ENCODE results near the gene SPDYE2. TPM values are rescaled to one million over a fixed set of nuclear protein-coding genes. Genes with fewer than 3 reads are reported as not detected.
A peak's percentile ranks its signal among the peaks of the same experiment; 100 is the strongest.
"Not testable (repeated sequence)": the region's sequence is repeated elsewhere in the genome, so short reads cannot be mapped to it uniquely, and the experiment has no call there.

Gene SPDYE2
- total and polyA plus RNA-seq, 2 donors (not counting 3 experiments of a cell fraction or from before 2014, with no cell fraction given): not detected

DNA sequence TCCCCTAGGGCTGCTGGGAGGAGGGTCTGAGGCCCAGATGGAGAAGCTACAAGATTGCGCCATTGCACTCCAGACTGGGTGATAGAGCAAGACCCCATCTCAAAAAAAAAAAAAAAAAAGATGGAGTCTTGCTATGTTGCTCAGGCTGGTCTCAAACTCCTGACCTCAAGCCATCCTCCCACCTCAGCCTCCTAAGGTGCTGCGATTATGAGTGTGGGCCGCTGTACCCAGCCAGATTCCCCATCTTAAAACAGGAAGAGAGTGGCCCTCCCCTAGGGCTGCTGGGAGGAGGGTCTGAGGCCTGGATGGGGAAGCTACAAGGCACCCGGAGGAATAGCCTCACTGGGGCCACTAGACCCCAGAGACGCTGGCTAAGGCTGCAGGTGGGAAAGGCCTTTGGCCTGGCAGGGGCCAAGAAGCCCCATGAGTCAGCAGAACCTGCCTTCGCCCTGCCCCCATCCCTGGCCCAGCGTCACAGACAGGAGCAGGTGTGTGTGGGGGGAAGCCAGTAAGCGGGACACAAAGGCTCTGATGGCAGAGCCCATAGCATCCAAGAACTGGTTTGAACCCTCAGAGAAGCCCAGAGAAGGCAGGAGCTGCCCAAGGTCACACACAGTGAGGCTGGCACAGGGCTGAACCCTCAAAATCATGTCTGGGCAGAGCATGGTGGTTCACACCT, 43.5 kb upstream of the SPDYE2 start:
- H2AFZ ChIP-seq (ENCODE audit: low read depth, low read length); H3K9me1 ChIP-seq (replicated peaks; ENCODE audit: control insufficient read depth, extremely low read depth, insufficient read depth, low read length); BruUV-seq (replicated peaks); intact Hi-C loops (cut with micrococcal nuclease); H4K20me1 ChIP-seq (replicated peaks; ENCODE audit: control insufficient read depth, extremely low read depth, insufficient read depth, low read length); H3K36me3 ChIP-seq (ENCODE audit: control insufficient read depth in 2 of 2, extremely low read depth in 1 of 2, insufficient read depth in 2 of 2, low read length in 2 of 2); H3K9me3 ChIP-seq (replicated peaks; ENCODE audit: control insufficient read depth, insufficient read depth, low read length); H3K27ac ChIP-seq (ENCODE audit: insufficient read depth, low read depth, low read length); H3K4me1 ChIP-seq (ENCODE audit: control insufficient read depth, extremely low read depth, insufficient read depth, low read length); H3K9ac ChIP-seq (replicated peaks; ENCODE audit: extremely low read depth, insufficient read depth, low read length); H3K4me2 ChIP-seq (ENCODE audit: insufficient read depth, low read length); FAIRE-seq; H3K79me2 ChIP-seq (ENCODE audit: control insufficient read depth, insufficient read depth, low read length); dilution Hi-C loops (cut with MboI; ENCODE audit: extremely low pct_ligation_motif_present, low sequenced_read_pairs); CTCF ChIA-PET; H3K4me3 ChIP-seq (replicated peaks in 1 of 3; ENCODE audit: insufficient read depth in 1 of 3, low read depth in 1 of 3, low read length in 3 of 3); POLR2A ChIA-PET; DNase-seq (ENCODE audit: low read depth, low spot score); H3K27me3 ChIP-seq (ENCODE audit: control insufficient read depth in 2 of 2, insufficient read depth in 2 of 2, low read length in 2 of 2): not testable (repeated sequence)

DNA sequence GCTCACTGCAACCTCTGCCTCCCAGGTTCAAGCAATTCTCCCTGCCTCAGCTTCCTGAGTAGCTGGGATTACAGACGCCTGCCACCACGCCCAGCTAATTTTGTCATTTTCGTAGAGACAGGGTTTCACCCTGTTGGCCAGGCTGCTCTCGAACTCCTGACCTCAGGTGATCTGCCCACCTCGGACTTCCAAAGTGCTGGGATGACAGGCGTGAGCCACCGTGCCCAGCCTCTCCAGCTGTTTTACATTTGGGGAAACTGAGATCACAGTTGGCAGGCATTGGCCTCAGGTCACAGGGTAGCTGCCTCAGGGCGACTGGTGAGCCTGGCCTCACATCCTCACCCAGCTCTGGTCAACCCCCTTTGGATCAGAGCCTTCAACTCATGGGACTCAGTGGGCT, 40.5 kb upstream of the SPDYE2 start:
- H3K4me3 ChIP-seq (replicated peaks in 1 of 3; ENCODE audit: insufficient read depth in 1 of 3, low read depth in 1 of 3, low read length in 3 of 3); CTCF ChIA-PET; H3K9me1 ChIP-seq (replicated peaks; ENCODE audit: control insufficient read depth, extremely low read depth, insufficient read depth, low read length); H3K9me3 ChIP-seq (replicated peaks; ENCODE audit: control insufficient read depth, insufficient read depth, low read length); H3K4me2 ChIP-seq (ENCODE audit: insufficient read depth, low read length); intact Hi-C loops (cut with micrococcal nuclease); H2AFZ ChIP-seq (ENCODE audit: low read depth, low read length); POLR2A ChIA-PET; H3K4me1 ChIP-seq (ENCODE audit: control insufficient read depth, extremely low read depth, insufficient read depth, low read length); H3K27me3 ChIP-seq (ENCODE audit: control insufficient read depth in 2 of 2, insufficient read depth in 2 of 2, low read length in 2 of 2); H4K20me1 ChIP-seq (replicated peaks; ENCODE audit: control insufficient read depth, extremely low read depth, insufficient read depth, low read length); DNase-seq (ENCODE audit: low read depth, low spot score); H3K36me3 ChIP-seq (ENCODE audit: control insufficient read depth in 2 of 2, extremely low read depth in 1 of 2, insufficient read depth in 2 of 2, low read length in 2 of 2); H3K9ac ChIP-seq (replicated peaks; ENCODE audit: extremely low read depth, insufficient read depth, low read length); BruUV-seq (replicated peaks); dilution Hi-C loops (cut with MboI; ENCODE audit: extremely low pct_ligation_motif_present, low sequenced_read_pairs); H3K27ac ChIP-seq (ENCODE audit: insufficient read depth, low read depth, low read length); H3K79me2 ChIP-seq (ENCODE audit: control insufficient read depth, insufficient read depth, low read length): not testable (repeated sequence)
- peak; percentile 40 for FAIRE-seq

DNA sequence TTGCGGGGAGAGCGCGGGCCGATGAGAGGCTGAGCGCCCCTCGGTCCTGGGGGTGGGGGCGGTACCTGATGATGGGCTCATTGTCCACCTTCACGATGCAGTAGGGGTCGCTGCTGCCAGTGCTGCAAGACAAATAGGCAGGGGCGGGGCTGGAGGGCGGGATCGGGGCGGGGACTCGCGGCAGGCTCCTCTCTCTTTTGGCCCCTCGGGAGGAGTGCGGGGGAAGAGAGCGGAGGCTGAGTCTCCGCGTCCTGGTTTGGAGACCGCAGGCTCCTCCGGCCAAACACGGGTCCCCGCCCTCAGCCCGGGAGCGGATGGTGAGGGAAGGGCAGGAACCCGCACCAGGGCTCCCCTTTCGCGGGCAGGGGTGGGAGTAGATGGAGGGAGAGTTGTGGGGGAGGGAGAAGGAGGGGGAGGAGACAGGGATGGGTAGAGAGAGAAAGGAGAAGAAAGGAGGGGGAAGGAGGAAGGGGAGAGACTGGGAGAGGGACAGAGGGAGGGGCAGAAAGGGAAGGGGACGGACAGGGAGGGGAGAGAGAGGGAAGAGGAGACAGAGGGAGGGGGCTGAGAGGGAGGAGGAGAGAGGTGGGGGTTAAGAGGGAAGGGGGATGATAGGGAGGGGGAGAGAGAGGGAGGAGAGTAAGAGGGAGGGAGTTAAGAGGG, 39.0 kb upstream of the SPDYE2 start:
- H3K9ac ChIP-seq (replicated peaks; ENCODE audit: extremely low read depth, insufficient read depth, low read length); H3K4me2 ChIP-seq (ENCODE audit: insufficient read depth, low read length); intact Hi-C loops (cut with micrococcal nuclease); H3K9me3 ChIP-seq (replicated peaks; ENCODE audit: control insufficient read depth, insufficient read depth, low read length); BruUV-seq (replicated peaks); CTCF ChIA-PET; H3K27me3 ChIP-seq (ENCODE audit: control insufficient read depth in 2 of 2, insufficient read depth in 2 of 2, low read length in 2 of 2); H3K27ac ChIP-seq (ENCODE audit: insufficient read depth, low read depth, low read length); H4K20me1 ChIP-seq (replicated peaks; ENCODE audit: control insufficient read depth, extremely low read depth, insufficient read depth, low read length); dilution Hi-C loops (cut with MboI; ENCODE audit: extremely low pct_ligation_motif_present, low sequenced_read_pairs); H3K9me1 ChIP-seq (replicated peaks; ENCODE audit: control insufficient read depth, extremely low read depth, insufficient read depth, low read length); H2AFZ ChIP-seq (ENCODE audit: low read depth, low read length); H3K36me3 ChIP-seq (ENCODE audit: control insufficient read depth in 2 of 2, extremely low read depth in 1 of 2, insufficient read depth in 2 of 2, low read length in 2 of 2); POLR2A ChIA-PET; H3K79me2 ChIP-seq (ENCODE audit: control insufficient read depth, insufficient read depth, low read length); H3K4me3 ChIP-seq (replicated peaks in 1 of 3; ENCODE audit: insufficient read depth in 1 of 3, low read depth in 1 of 3, low read length in 3 of 3); H3K4me1 ChIP-seq (ENCODE audit: control insufficient read depth, extremely low read depth, insufficient read depth, low read length); DNase-seq (ENCODE audit: low read depth, low spot score): not testable (repeated sequence)
- FAIRE-seq: peak; percentile 99

DNA sequence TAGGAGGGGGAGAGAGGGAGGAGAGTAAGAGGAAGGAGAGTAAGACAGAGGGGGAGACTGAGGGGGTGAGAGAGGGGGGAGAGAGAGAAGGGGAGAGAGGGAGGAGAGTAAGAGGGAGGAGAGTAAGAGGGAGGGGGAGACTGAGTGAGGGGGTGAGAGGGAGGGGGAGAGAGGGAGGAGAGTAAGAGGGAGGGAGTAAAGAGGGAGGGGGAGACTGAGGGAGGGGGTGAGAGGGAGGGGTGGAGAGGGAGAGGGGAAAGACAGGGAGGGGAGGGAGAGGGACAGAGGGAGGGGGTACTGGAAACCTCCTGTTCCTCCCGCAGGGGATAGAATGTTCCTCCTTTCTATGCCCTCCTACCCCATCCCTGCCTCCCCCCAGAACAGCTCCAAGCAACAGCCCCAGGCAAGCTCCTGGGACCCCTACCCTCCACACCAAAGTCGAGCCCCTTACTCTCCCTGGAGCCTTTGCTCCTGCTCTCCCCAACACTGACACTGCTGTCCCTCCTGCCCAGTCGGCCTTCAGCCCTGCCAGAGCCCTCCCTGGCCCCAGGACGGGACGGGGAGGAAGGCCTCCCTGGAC, 38.3 kb upstream of the SPDYE2 start:
- dilution Hi-C loops (cut with MboI; ENCODE audit: extremely low pct_ligation_motif_present, low sequenced_read_pairs); CTCF ChIA-PET; FAIRE-seq; intact Hi-C loops (cut with micrococcal nuclease); POLR2A ChIA-PET; BruUV-seq (replicated peaks); H4K20me1 ChIP-seq (replicated peaks; ENCODE audit: control insufficient read depth, extremely low read depth, insufficient read depth, low read length); H3K36me3 ChIP-seq (ENCODE audit: control insufficient read depth in 2 of 2, extremely low read depth in 1 of 2, insufficient read depth in 2 of 2, low read length in 2 of 2); H3K79me2 ChIP-seq (ENCODE audit: control insufficient read depth, insufficient read depth, low read length); H3K9me1 ChIP-seq (replicated peaks; ENCODE audit: control insufficient read depth, extremely low read depth, insufficient read depth, low read length); H3K27ac ChIP-seq (ENCODE audit: insufficient read depth, low read depth, low read length); H3K4me1 ChIP-seq (ENCODE audit: control insufficient read depth, extremely low read depth, insufficient read depth, low read length); H3K27me3 ChIP-seq (ENCODE audit: control insufficient read depth in 2 of 2, insufficient read depth in 2 of 2, low read length in 2 of 2); H3K9ac ChIP-seq (replicated peaks; ENCODE audit: extremely low read depth, insufficient read depth, low read length); H3K9me3 ChIP-seq (replicated peaks; ENCODE audit: control insufficient read depth, insufficient read depth, low read length): not testable (repeated sequence)
- peak overlapping the region in 1 of 3 experiments; percentile 27 for H3K4me3 ChIP-seq (replicated peaks in 1 of 3; ENCODE audit: insufficient read depth in 1 of 3, low read depth in 1 of 3, low read length in 3 of 3)
- peak overlapping the region; percentile 11 for H3K4me2 ChIP-seq (ENCODE audit: insufficient read depth, low read length)
- H2AFZ ChIP-seq (ENCODE audit: low read depth, low read length): peak overlapping the region; percentile 51
- peak; percentile 59 for DNase-seq (ENCODE audit: low read depth, low spot score)

Data from endothelial cell of umbilical vein (primary cell).